Regular cardiac myocyte (primary cell): ENCODE results near the gene NAALAD2. TPM values are rescaled to one million over a fixed set of nuclear protein-coding genes. Genes with fewer than 3 reads are reported as not detected.

Experiments used
- total RNA-seq: library from RNA; depleted of rRNA; stranded (reverse); fragments of >200 nt; gene quantifications from 2 replicates; pipeline ENCODE4 v1.2.3, GENCODE V29; 2014

NAALAD2 gene
- total RNA-seq, result 0.58 and 0.85 TPM in 2 replicates

DNA sequence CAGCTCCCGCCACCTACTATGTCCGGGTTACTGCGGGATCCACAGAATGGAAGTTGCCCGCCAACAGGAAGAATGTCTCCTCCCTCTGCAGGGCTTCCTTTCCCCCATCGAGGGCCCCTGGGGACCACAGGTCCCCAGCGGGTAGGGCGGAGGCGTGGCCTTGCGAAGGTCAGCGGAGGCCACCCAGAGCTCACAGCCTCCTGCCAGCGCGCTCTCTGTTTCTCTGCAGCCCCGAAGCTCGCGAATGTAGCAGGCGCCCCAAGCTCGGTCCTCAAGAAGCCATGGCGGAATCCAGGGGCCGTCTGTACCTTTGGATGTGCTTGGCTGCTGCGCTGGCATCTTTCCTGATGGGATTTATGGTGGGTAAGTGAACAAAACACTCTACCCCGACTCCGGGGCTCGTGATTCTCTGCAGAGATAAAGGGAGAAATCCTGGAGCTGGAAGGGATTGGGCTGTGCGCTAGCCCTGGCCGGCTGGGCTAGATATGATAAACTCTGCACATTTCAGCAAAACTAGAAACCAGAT, at the start of gene NAALAD2:
Gene NAALAD2, plus strand, starts transcription at position 186 of the 526 bp plus-strand sequence. Its CDS starts 96 bp downstream, at position 282.

DNA sequence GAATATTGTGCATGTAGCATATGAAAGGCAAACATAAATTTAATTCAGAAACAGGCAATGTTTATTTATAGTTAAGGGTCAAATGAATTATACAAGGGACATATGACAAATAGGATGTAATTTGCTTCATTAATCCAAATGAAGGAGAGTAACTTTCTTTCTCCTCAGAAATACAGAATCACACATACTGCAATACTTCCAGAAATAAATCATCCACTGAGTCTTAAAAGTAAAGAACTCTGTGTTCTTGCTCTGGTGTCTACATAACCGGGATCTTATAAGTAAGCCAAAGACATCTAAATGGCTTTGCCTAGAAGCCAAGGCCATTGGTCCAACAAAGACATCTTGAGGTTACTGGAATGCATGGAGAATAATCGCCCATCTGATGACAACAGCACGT, 48.8 kb upstream of the NAALAD2 start, which contains the start of gene UBTFL1:
Gene UBTFL1, plus strand, starts transcription at position 301 of the 400 bp plus-strand sequence. Its CDS starts 0 bp downstream, at position 301.

DNA sequence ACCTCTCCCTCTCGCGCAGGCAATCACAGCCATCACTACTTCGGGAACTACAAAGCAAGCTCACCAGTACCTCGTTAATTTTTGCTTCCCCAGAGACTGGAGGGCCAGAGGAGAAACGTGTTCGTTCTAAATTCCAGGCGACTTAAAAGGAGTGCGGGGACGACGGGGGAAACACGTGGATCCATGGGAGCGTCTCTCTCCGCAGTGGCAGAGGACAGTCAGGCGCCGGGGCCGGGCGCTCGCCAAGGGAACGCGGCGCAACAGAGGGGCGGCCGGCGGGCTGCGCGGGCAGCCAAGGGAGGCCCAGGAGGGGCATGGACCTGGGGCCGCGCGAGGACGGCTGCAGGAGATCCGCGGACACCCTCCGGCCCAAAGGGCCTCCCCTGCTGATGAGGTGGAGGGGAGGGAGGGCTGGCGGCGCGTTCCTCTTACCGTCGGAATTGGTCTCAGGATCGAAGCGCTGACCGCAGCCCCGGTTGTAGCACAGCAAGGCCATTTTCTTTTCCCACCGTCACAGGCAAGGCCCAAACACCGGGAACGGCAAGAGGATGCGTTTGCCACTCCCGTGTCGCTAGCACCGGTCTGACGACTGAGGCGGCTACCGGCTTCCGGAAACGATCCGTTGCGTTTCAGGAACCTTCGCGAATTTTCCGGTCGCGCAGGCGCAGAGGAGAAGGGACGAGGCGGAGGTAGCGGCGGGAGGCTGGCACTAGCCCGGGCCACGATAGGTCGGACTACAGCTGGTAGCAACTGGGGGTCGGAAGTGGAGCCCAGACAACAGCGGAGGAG, 88.2 kb downstream of the NAALAD2 start, which contains the start of gene CHORDC1:
Gene CHORDC1, minus strand, starts transcription at position 591 of the 789 bp plus-strand sequence. Its CDS starts 95 bp downstream, at position 496.

Other genes starting within 250 kb of the NAALAD2 start
- not detected in 2 replicates for gene TRIM49D1, start 212.4 kb upstream of the NAALAD2 start, total RNA-seq
- not detected in 2 replicates for gene TRIM49D2, start 210.6 kb upstream of the NAALAD2 start, total RNA-seq
- not detected in 2 replicates for gene TRIM64, start 168.6 kb upstream of the NAALAD2 start, total RNA-seq
- not detected in 2 replicates for gene TRIM49C, start 103.6 kb upstream of the NAALAD2 start, total RNA-seq
- gene UBTFL1, start 48.7 kb upstream of the NAALAD2 start, total RNA-seq, result not detected in 2 replicates
- 36.1 and 123 TPM in 2 replicates for gene CHORDC1, start 88.4 kb downstream of the NAALAD2 start, total RNA-seq